ENCODE measurements around the gene ELF1.

DNA sequence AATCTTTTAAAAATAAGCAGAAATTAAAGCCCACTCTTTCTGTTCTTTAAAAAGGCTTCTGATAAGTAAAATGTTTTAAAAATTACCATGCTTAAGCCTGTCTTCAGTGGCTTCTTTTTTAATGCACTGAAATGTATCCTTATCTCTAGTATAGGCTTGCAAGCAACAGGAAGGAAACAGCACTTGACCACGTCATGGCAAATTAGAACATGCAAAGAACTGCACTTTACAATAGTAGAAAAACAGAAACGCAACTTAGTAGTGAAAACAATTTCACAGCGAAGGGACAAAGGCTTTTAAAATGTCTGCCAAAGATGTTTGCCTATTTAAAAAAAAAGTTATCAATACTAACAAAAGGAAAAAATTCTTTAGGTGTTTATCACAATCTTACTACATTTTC lies 36.3 kb downstream of the ELF1 start:
- TF ChIP-seq, protein P1, sequence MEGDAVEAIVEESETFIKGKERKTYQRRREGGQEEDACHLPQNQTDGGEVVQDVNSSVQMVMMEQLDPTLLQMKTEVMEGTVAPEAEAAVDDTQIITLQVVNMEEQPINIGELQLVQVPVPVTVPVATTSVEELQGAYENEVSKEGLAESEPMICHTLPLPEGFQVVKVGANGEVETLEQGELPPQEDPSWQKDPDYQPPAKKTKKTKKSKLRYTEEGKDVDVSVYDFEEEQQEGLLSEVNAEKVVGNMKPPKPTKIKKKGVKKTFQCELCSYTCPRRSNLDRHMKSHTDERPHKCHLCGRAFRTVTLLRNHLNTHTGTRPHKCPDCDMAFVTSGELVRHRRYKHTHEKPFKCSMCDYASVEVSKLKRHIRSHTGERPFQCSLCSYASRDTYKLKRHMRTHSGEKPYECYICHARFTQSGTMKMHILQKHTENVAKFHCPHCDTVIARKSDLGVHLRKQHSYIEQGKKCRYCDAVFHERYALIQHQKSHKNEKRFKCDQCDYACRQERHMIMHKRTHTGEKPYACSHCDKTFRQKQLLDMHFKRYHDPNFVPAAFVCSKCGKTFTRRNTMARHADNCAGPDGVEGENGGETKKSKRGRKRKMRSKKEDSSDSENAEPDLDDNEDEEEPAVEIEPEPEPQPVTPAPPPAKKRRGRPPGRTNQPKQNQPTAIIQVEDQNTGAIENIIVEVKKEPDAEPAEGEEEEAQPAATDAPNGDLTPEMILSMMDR (IDR thresholded peaks at IDR 0.05): no peak
- TF ChIP-seq POLR2AphosphoS5 (IDR thresholded peaks at IDR 0.05; ENCODE audit: low read depth, low read length) (no peak), GATA2 (CRISPR knock-in tag; IDR thresholded peaks at IDR 0.05) (no peak), EZH2phosphoT487 (IDR thresholded peaks at IDR 0.05; ENCODE audit: borderline replicate concordance, low read depth) (no peak), JUND (IDR thresholded peaks at IDR 0.05) (no peak), RFX5 (IDR thresholded peaks at IDR 0.05; ENCODE audit: low read length) (no peak), EP300 (IDR thresholded peaks at IDR 0.05; ENCODE audit: borderline replicate concordance in 1 of 2, low read depth in 1 of 2, low read length in 1 of 2) (no peak)
- TF ChIP-seq, protein P2, sequence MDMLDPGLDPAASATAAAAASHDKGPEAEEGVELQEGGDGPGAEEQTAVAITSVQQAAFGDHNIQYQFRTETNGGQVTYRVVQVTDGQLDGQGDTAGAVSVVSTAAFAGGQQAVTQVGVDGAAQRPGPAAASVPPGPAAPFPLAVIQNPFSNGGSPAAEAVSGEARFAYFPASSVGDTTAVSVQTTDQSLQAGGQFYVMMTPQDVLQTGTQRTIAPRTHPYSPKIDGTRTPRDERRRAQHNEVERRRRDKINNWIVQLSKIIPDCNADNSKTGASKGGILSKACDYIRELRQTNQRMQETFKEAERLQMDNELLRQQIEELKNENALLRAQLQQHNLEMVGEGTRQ (IDR thresholded peaks at IDR 0.05; ENCODE audit: borderline replicate concordance, low read depth, low read length): no peak

Data from SK-N-SH (cell line).